ENCODE results near the gene RAB40AL. TPM values are rescaled to one million over a fixed set of nuclear protein-coding genes. Genes with fewer than 3 reads are reported as not detected.

RAB40AL gene
- total and polyA plus RNA-seq, 2 of the 4 experiments (the other 2 are of a cell fraction) = 0.34 to 0.36 TPM

GRCh38 chrX:102964940-102965339, 27.9 kb downstream of the RAB40AL start:
- TF ChIP-seq SMC3 (IDR thresholded peaks at IDR 0.05; ENCODE audit: low read depth, low read length) (no peak), CHD1 (IDR thresholded peaks at IDR 0.05; ENCODE audit: low read depth, low read length) (no peak), MAZ (IDR thresholded peaks at IDR 0.05; ENCODE audit: borderline replicate concordance, low read depth, low read length) (no peak), FOS (IDR thresholded peaks at IDR 0.05; ENCODE audit: low read depth, low read length) (no peak), MAFK (IDR thresholded peaks at IDR 0.05; ENCODE audit: low read depth, low read length) (no peak), RCOR1 (IDR thresholded peaks at IDR 0.05; ENCODE audit: insufficient replicate concordance, low read length) (no peak), USF2 (IDR thresholded peaks at IDR 0.05; ENCODE audit: low read depth, low read length) (no peak), POLR2A (IDR thresholded peaks at IDR 0.05; ENCODE audit: low read depth, low read length) (no peak), MXI1 (IDR thresholded peaks at IDR 0.05; ENCODE audit: borderline replicate concordance, low read depth, low read length) (no peak), BHLHE40 (IDR thresholded peaks at IDR 0.05; ENCODE audit: low read depth, low read length) (no peak), CEBPB (IDR thresholded peaks at IDR 0.05; ENCODE audit: low read depth, low read length) (no peak), ELK1 (IDR thresholded peaks at IDR 0.05; ENCODE audit: borderline replicate concordance, low read depth, low read length) (no peak), RFX5 (IDR thresholded peaks at IDR 0.05; ENCODE audit: low read depth, low read length) (no peak)
- Histone ChIP-seq H3K4ac (ENCODE audit: low read depth, low read length) (no peak overlapping the region), H4K20me1 (ENCODE audit: insufficient read depth, low read length) (no peaks in the 10 kb centered on the region), H4K5ac (ENCODE audit: low read depth, low read length) (no peak overlapping the region), H3K18ac (ENCODE audit: low read depth, low read length) (no peak overlapping the region), H3K14ac (replicated peaks; ENCODE audit: low read depth, low read length) (no peak overlapping the region), H3K56ac (ENCODE audit: extremely low read depth, insufficient read depth, low read length) (no peak overlapping the region), H2AK9ac (replicated peaks; ENCODE audit: low read depth, low read length, poor library complexity) (no peak overlapping the region), H2BK120ac (ENCODE audit: low read depth, low read length) (no peak overlapping the region), H3K9me3 (ENCODE audit: control insufficient read depth, insufficient read depth, low read length) (peaks cover 2% of the 10 kb centered on the region), H2BK20ac (ENCODE audit: low read depth, low read length) (no peak overlapping the region), H3K27me3 (ENCODE audit: control insufficient read depth, insufficient read depth, low read length) (no peaks in the 10 kb centered on the region; the same call in 1 of the 2 replicates), H3K79me1 (ENCODE audit: low read depth in 1 of 2, low read length in 2 of 2) (no peaks in the 10 kb centered on the region), H3K23ac (ENCODE audit: low read depth, low read length) (no peak overlapping the region), H3K4me3 (ENCODE audit: insufficient read depth, low read depth, low read length) (no peak overlapping the region), H2AK5ac (ENCODE audit: low read depth, low read length) (no peak overlapping the region), H2BK5ac (ENCODE audit: low read depth, low read length, poor library complexity, severe bottlenecking) (no peak overlapping the region), H3K36me3 (ENCODE audit: control insufficient read depth, insufficient read depth, low read length) (no peaks in the 10 kb centered on the region), H3K4me1 (ENCODE audit: control insufficient read depth, insufficient read depth, low read length) (no peaks in the 10 kb centered on the region), H2BK15ac (ENCODE audit: low read depth, low read length) (no peak overlapping the region), H4K8ac (ENCODE audit: low read depth in 2 of 2, low read length in 2 of 2) (no peak overlapping the region), H4K91ac (ENCODE audit: insufficient read depth, low read depth, low read length) (no peak overlapping the region), H3K4me2 (ENCODE audit: low read depth, low read length) (no peak overlapping the region), H3K9ac (ENCODE audit: low read depth, low read length) (no peak overlapping the region), H3K27ac (ENCODE audit: insufficient read depth, low read length) (no peak overlapping the region), H3K9me1 (ENCODE audit: insufficient read depth, low read length) (no peaks in the 10 kb centered on the region), H2AFZ (replicated peaks; ENCODE audit: low read length, poor library complexity) (no peak overlapping the region)
- ChIA-PET POLR2A (ENCODE audit: unreplicated experiment) (no interaction called here), CTCF (interaction anchor here (1.9 kb wide), 1 partner anchor 14 kb away, joined by 8 read pairs; no protein-coding TSS in a partner anchor)
- BruUV-seq (replicated peaks) = no TSS peak
- in situ Hi-C loops (cut with MboI; ENCODE audit: low sequenced_read_pairs) (no loop called here), dilution Hi-C loops (cut with HindIII; ENCODE audit: low sequenced_read_pairs, unreplicated experiment) (no loop called here), intact Hi-C loops (cut with micrococcal nuclease) (no loop called here)
- no CpG with 5 or more reads among the region's 1 CpG for WGBS, 2 experiments (ENCODE audit: extremely low coverage in 2 of 2, insufficient read length in 1 of 2)
- ATAC-seq (ENCODE audit: low read depth) (no peak), DNase-seq (no peak)

Measured in IMR-90 (cell line).